Measurements from ENCODE around the gene ANKRD18B. TPM values are rescaled to one million over a fixed set of nuclear protein-coding genes. Genes with fewer than 3 reads are reported as not detected.
"Not testable (repeated sequence)": the region's sequence is repeated elsewhere in the genome, so short reads cannot be mapped to it uniquely, and the experiment has no call there.

The ANKRD18B gene
- 1.7 TPM for total RNA-seq

DNA sequence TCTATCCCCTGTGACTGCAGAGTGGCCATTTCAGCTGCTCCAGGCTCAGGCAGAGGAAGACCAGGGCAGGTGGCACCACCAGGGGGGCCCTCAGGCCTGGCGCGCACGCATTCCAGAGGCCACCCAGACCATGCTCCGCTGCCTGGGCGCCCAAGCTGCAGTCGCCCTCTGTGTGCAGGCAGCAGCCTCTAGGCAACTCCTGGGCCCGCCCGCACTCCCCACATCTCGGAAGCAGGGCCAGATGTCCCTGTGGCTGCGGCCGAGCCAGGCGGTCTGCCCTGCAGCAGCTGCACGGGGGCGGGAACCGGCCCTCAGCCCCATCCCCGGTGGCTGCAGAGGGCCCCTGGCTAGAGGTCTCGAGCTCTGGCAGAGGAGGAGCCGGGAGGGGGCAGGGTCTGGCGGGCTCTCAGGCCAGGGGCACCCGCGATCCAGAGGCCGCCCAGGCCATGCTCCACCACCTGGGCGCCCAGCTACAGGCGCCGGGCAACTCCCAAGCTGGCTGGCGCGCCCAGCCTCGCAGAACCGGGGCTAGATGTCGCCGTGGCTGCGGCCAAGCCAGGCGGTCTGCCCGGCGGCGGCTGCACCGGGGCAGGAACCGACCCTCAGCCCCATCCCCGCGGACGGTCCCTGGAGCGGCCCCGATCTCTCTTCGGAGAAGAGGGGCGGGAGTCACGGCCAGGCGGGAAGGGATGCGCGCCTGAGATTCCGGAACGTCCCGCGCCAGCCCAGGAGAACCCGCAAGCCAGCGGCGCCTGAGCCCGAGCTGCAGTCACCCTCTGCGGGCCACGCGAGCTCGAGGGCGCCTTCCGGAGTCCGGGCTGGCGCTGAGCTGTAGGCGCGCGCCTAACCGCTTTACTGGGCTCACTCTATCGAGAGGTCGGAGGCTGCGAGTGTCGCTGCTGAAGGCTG, at the start of gene ANKRD18B:
ANKRD18B (plus strand) TSS at position 855 of the 909 bp plus-strand sequence. CDS start 239 bp downstream, outside the sequence.
- DNase-seq = not testable (repeated sequence)

DNA sequence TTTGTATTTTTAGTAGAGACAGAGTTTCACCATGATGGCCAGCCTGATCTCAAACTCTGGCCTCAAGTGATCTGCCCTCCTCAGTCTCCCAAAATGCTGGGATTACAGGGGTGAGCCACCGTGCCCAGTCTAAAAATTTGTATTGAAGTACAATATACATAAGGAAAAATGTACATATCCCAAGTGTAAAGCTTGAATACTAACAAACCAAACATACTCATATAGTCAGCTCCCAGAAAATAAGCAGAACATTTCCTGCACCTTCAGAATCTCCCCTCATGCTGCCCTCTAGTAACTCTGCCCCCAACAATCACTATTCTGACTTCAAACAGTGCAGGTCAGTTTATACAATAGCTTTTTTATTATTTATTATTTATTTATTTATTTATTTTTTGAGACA, 48.7 kb upstream of the ANKRD18B start:
- no peak for DNase-seq

DNA sequence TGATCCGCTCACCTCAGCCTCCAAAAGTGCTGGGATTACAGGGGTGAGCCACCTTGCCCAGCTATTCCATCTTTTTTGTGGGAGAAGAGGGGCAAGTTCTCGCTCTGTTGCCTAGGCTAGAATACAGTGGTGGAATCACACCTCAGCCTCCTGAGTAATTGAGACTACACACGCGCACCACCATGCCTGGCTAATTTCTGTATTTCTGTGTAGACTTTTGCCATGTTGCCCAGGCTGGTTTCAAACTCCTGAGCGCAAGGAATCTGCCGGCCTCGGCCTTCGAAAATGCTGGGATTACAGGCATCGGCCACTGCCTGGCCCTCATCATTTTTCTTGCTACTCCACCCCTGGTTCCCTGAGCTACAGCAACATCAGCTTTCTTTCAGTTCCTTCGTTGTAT, 47.5 kb upstream of the ANKRD18B start:
- DNase-seq = no peak

DNA sequence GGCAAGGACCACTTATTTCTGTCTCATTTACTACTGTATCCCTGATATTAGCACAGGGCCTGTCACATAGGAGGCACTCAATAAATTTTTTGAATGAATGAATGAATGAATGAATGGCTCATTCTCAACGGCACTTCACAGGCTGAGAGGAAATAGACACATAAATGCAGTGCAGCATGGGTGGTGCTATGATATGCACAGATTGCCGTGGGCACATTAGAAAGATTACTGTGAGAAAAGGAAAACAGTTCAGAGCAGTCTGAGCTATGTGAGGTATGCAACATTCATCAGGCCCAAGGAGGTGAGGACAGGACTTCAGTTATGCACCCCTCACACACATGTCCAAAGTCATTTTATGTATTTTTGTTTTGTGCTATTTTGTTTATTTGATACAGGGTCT, 43.9 kb upstream of the ANKRD18B start:
- no peak for DNase-seq

DNA sequence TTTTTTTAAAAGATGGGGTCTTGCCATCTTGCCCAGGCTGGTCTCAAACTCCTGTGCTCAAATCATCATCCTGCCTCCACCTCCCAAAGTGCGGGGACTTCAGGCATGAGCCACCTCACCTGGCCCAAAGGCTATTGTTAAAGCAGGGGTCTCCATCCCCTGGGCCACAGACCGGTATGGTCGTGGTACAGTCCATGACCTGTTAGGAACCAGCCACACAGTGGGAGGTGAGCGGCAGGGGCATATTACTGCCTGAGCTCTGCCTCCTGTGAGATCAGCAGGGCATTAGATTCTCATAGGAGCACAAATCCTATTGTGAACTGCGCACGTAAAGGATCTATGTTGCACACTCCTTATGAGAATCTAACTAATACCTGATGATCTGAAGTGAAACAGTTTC, 43.1 kb upstream of the ANKRD18B start:
- DNase-seq = no peak

DNA sequence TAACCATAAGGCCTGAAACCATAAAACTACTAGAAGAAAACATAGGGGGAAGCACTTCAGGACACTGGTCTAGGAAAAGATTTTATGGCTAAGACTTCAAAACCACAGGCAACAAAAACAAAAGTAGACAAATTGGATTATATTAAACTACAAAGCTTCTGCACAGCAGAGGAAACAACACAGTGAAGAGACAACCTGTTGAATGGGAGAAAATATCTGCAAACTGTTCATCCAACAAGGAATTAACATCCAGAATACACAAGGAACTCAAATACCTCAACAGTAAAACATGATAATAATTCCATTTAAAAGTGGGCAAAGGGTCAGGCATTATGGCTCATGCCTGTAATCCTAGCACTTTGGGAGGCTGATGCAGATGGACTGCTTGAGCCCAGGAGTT, 38.7 kb upstream of the ANKRD18B start:
- DNase-seq = not testable (repeated sequence)

DNA sequence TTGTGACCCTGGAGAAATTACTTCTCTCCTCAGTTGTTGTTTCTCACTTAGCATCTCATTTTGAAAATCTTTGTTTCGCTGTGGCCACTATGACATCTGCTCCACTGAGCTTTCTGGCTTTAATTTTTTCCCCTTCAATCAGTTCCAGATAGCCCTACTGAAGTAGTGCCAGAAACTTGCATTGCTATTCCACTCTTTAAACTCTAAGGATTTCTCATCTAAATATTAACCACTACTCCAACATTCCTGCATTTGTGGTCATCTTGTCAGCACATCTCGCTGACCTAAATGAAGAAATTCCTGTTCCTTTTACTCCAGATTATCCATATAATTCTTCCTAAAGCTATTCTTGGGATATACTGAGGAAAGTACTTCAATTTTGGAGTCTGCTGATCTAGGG, 35.0 kb upstream of the ANKRD18B start:
- no peak for DNase-seq

DNA sequence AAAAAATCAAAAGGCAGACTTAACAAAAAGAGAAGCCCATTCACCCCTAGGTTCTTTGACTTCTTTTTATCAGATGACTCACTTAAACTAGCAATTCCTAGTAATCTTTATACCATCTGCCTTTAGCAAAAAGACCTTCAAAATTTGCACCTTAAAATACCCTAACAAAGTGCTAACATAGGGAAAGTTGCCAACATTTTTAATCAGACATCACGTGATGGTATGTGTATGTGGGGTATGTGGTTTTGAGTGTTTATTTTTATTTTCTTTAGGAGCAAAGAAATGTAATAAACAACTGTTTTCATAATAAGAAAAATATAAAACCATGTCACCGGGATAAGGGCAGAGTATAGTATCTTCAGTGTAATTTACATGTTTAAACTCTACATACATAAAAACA, 30.2 kb upstream of the ANKRD18B start:
- DNase-seq = not testable (repeated sequence)

DNA sequence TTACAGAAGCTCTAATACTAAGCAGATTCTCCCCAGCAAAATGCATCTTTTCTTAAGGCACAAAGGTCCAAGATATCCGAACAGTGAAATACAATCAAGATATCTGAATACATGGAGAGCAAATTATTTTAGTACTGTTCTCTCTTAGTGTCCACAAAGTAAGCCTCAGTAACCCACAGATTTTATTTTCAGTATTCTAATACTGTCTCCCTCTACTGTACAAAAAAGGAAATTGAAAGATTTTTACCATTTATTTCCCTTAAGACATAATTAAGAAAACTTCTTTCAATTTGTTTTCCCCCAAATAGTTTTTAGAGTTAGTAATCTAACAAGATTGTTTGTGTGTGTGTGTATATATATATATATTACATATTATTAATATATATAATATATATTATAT, 25.7 kb upstream of the ANKRD18B start:
- no peak for DNase-seq

DNA sequence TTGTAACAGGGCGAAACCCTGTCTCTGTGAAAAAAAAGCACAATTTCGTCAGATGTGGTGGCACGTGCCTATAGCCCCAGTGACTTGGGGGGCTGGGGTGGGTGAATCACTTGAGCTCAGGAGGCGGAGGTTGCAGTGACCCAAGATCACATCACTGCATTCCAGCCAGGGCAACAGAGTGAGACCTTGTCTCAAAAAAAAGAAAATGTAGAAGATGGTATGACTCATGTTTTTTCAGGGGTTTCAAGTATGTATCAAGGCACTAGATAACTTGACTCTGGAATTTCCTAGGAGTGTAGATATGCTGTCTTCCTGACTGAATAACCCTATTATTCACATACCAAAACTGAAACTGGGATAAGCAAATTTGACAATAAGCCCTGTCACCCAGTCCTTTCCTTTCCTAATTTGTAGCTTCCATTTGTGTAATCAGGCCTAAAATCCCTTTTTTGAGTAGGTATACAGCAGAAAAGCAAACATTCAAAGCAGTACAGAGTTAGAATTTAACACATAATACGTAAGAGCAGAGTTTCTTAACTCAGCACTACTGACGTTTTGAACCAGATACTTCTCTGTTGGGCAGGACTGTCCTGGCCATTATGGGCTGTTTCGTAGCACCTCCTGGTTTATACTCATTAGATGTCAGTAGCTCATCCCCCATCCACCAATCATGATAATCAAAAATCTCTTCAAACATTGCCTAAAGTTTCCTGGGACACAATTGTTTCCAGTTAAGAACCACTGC, 17.3 kb upstream of the ANKRD18B start:
- DNase-seq = no peak

DNA sequence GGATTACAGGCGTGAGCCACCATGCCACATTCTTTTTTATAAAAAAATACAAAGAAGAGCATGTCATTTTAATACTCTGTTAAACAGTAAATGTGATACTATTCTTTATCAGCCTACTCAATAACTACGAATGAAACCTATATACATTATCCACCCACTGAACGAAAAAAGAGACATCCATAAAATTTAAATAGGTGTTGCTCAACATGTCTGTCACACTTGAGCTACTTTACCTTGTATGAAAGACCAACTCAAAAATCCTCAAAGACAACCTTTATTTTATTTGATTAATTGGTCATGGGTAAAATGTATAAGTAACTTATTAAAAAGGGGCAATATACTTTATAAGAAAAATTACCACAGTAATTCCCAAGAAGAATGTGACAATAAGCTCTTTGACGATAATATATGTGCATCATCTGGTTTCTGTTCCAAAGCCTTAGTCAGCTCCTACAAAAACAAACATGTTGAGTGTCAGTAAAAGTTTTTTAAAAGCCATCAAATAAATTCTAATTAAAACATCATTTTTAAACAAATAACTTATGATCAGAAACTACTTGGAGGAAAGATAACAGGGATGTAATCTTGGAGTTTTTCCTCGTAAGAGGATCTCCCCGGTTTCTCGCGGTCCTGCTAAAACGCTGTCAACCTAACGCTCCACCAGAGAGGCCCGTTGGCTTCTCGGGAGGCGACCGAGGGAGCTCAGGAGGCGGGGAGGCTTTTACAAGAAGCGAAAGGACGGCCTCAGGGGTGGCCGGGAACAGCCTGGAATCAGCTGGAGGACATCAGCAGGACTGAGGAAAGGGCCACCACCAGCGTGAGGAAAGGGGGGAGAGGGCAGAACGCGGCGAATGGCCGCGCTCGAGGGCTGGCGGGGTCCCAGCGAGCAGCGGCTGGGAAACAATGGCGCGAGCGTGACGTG, 13.5 kb upstream of the ANKRD18B start:
- DNase-seq = peak; percentile 82

DNA sequence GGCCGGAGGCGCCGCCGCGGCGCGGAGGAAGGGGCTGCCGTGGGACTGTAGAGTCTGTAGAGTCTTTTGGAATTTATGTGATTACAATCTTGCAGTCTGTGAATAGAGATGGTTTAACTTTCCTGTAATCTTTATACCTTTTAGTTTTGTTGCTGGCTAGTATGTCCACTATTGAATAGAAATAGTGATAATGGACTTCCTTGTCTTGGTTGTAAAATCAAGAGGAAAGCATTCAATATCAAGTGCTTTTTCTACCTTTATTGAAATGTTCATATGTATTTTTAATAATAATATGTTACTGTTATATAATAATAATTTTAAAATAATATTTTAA, 12.9 kb upstream of the ANKRD18B start:
- not testable (repeated sequence) for DNase-seq

DNA sequence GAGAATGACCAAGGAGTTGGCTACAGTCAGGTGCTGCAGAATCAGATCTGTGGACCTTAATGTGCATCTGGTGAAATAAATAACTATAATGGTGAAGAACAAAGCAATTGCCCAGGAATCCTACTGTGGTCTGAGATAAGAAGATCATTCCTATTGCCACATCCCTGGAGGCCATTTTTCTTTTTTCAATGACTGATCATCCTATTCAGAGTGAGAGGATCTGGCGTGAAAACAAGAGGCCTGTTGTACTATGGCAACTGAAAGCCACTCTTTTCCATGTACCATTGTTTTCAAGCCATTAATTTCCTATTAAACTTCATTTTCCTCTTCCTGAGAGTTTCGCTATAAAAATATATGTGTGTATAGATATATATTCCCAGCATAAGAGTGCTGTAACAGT, 11.5 kb upstream of the ANKRD18B start:
- not testable (repeated sequence) for DNase-seq

DNA sequence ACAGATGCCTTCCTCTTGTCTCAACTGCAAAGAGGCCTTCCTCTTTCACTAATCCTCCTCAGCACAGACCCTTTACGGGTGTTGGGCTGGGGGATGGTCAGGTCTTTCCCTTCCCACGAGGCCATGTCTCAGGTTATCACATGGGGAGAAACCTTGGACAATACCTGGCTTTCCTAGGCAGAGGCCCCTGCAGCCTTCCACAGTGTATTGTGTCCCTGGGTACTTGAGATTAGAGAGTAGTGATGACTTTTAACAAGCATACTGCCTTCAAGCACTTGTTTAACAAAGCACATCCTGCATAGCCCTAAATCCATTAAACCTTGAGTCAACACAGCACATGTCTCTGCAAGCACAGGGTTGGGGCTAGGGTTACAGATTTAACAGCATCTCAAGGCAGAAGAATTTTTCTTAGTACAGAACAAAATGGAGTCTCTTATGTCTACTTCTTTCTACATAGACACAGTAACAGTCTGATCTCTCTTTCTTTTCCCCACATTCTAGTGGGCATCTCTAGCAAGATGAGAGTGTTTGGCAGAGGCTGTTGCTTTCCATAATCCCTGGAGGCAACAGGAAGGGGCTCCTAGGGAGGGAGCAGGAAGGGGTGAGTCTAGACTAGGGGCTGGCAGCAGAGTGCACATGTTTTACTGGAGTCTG, 8.6 kb upstream of the ANKRD18B start:
- DNase-seq = not testable (repeated sequence)

DNA sequence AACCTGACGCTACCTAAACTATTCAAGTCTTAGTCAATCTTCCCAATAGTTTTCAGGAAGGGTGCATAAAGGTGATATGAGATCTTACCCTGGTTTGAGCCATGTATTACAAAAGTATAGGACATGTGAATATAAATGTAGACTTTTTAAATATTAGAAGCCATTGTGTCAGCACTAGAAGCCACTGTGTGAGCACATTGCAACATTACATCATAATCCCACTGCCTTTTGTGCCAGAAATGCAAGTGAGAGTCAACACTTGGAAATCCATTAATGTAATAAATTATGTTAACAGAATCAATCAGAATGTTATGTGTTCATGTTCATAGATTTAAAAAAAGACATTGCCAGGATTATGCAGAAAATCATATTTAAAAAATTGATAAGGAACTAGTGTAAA, 7.7 kb upstream of the ANKRD18B start:
- DNase-seq = not testable (repeated sequence)

DNA sequence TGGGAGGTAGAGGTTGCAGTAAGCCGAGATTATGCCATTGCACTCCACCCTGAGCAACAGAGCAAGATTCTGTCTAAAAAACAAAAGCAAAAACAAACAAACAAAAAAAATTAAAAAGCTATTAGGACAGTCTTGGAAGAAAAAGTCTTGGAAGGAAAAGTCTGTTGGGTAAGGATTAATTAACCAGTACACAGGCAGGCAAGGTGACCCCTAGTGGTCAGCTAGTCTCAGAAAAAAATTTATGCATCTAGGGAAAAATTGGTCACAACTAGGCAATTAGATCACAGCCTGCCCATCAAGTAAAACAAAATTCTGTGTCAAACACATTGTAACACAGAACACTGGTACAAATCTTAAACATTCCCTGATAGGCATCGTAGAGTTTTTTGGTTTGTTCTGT, 6.7 kb upstream of the ANKRD18B start:
- no peak for DNase-seq

DNA sequence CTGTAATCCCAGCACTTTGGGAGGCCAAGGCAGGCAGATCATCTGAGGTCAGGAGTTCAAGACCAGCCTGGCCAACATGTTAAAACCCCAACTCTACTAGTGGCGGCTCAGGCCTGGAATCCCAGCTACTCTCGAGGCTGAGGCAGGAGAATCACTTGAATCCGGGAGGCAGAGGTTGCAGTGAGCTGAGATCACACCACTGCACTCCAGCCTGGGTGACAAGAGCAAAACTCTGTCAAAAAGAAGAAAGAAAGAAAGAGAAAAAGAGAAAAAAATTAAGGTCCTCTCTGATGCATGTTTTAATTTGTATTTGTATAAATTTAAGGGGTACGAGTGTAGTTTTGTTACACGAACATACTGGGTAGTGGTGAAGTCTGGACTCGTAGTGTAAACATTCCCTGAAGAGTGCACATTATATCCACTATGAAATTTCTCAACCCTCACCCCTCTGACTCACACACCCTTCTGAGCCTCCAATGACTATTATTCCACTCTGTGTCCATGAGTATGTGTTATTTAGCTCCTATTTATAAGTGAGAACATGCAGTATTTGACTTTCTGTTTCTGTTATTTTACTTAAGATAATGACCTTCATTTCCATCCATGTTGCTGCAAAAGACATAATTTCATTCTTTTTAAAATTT, 6.0 kb upstream of the ANKRD18B start:
- not testable (repeated sequence) for DNase-seq

DNA sequence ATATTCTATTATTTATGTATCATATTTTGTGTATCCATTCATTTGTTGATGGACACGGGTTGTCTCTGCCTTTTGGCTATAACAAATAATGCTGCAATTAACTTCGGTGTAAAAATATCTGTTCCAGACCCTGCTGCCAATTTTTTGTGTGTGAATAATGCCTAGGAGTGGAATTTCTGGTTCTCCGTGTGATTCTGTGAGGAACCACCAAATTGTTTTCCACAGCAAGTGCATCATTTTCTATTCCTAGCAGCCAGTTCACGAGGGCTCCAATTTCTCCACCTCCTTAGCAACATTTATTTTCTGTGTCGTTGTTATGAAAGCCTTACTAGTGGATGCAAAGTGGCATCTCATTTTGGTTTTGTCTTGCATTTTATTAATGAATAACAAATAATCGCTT, 2.2 kb upstream of the ANKRD18B start:
- not testable (repeated sequence) for DNase-seq

DNA sequence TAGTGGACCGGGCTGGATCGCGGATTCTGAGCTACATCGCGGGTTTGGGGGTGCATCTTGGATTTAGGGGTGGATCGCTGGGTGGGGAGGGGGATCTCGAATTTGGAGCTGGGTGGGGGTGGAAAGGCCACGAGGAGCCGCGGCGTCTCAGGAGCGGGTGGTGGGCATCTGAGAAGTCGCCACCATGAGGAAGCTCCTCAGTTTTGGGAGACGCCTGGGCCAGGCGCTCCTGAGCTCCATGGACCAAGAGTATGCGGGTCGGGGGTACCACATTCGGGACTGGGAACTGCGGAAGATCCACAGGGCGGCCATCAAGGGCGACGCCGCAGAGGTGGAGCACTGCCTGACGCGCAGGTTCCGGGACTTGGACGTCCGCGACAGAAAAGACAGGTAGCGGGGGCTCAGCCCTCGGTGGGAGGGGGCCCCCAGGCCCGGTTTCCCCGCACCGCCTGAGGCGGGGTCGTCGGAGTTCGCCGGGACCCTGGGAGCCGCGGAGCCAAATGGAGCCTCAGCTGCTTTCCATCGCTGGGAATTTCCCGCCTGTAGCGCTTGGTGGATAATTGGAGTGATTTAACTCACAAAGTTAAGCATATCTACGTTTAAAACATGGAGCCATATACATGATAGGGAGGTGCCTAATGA, 376 bp downstream of the ANKRD18B start:
- no peak for DNase-seq

DNA sequence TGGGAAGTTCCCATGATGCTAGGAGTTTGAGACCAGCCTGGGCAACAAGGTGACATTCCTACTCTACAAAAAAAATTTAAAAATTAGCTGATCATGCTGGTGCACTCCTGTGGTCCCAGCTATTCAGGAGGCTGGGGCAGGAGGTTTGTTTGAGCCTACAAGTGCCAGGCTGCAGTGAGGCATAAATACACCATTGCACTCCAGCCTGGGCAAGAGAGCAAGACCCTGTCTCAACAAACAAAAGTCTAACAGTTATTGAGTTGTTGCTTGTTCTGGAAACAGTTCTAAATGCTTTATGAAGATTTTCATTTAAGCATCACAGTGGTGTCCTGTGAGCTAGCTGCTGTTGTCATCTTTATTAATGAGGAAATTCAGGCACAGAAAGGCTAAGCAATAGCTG, 4.0 kb downstream of the ANKRD18B start:
- not testable (repeated sequence) for DNase-seq

DNA sequence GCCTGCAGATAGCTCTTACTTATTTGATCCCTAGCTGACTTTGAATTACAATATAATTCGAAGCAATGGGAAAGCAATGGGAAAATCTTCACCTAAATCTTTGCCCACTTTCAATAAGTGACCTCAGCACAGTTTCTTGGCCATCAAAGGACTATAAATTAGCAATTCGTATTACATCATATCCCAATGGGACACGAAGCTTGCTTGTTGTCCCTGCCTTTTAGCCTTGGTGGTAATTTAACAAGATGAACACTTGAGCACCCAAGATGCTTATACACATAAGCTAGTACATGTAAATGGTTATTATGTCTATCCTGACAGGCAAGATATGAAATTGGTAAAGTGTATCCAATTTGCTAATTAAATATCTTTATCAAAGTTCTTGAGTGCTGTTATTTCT, 9.9 kb downstream of the ANKRD18B start:
- not testable (repeated sequence) for DNase-seq
